Adrenal gland (tissue), 5 donors: Measurements from ENCODE around the gene ZNF518A.

Experiments
- CTCF ChIP-seq, 6 experiments: fragments of 450-650 bp in 4 of 6; fragments of 200-600 bp in 2 of 6; sonication (generic) in 1 of 6; IDR thresholded peaks; 1 replicate in 5 of 6; 2 replicates in 1 of 6; pipeline versions ENCODE4 v1.5.1 to v1.8.0; 2016 to 2021; ENCODE audit warnings: antibody characterized with exemption in 6 of 6, mild to moderate bottlenecking in 2 of 6, moderate library complexity in 1 of 6
- POLR2A ChIP-seq, 2 donors: fragments of 450-650 bp; IDR thresholded peaks; one replicate each; pipeline ENCODE4 v1.6.1; 2017; ENCODE audit warnings: antibody characterized with exemption in 2 of 2, mild to moderate bottlenecking in 2 of 2, moderate library complexity in 1 of 2
- donor health status: DM: no; HTN: no; CAD: no.

GRCh38 chr10:96153070-96153469 is 23.0 kb downstream of the ZNF518A start:
- TF ChIP-seq POLR2A (IDR thresholded peaks at IDR 0.05) (no peak), CTCF (IDR thresholded peaks at IDR 0.05) (no peak)
